CD4-positive, alpha-beta T cell treated with Interleukin-15 for 4 hours (primary cell): ENCODE data around the gene SRC.
"Not testable (repeated sequence)": the region's sequence is repeated elsewhere in the genome, so short reads cannot be mapped to it uniquely, and the experiment has no call there.

Source experiments
- DNase-seq: peaks from one replicate; pipeline ENCODE4 v3.0.0-alpha.2; 2020; ENCODE audit warnings: low spot score

SRC gene

DNA sequence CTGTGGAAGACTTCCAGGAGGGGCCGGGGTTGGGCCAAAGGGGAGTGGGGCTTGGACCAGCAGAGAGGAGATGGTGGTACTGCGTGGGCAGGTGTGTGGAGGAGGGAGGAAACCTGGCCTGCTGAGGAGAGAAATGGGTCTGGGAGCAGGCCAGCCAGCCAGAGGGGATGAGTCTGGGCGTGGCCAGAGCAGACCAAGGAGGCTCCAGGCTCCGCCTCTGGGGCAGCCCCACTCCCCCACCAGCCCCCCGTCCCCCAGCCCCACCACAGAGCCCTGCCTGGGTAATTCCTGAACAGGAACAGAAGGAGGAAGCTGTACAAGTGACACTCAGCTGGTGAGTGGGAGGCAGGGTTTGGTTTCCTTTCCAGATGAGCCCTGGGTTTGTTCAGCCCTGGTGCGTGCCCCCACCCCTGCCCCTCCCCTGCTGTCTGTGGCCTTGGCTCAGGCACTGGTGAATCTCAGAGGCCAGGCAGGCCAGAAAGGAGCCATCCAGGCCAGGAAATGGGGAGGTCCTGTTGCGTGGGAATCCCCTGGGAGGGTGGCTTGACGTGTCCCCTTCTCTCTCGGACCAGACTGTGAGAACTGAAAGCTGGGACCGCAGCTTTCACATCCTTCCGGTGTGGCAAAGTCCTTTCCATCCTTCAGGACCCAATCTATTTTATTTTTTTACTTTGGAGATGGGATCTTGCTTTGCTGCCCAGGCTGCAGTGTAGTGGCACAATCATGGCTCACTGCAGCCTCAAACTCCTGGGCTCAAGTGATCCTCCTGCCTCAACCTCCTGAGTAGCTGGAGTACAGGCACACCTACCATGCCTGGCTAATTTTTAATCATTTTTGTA is 9.4 kb upstream of the SRC start:
- peak; percentile 35 for DNase-seq

DNA sequence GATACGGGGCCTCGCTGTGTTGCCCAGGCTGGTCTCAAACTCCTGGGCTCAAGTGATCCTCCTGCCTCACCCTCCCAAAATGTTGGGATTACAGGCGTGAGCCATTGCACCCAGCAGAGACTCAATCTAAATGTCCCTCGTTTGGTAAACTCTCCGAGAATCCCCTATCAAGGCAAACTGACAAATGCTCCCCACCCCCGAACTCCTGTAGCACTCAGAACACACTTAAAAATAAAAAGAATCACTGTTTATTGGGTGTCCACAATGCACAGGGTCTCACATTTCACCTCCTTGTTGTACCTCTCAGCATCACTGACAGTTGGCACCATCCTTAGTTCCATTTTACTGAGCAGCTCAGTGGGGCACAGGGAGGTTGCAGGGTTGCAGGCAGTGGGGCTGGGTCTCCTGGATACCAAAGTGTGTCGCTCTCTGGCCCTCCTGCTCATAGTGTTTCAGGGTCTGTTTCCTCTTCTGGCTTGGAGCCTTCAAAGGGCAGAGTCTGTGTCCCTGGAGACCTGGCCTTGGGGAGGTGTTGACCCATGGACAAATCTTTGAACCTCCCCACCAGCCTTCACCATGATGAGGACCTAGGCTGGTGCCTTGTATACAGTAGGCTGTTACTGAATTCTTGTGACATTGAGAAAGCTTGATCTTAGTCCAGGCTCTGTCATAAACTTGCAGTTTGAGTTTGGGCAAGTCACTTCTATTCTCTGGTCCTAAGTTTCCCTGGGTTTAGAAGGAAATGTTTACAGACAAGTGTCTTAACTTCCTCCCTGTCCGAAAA is 8.5 kb upstream of the SRC start:
- no peak for DNase-seq

DNA sequence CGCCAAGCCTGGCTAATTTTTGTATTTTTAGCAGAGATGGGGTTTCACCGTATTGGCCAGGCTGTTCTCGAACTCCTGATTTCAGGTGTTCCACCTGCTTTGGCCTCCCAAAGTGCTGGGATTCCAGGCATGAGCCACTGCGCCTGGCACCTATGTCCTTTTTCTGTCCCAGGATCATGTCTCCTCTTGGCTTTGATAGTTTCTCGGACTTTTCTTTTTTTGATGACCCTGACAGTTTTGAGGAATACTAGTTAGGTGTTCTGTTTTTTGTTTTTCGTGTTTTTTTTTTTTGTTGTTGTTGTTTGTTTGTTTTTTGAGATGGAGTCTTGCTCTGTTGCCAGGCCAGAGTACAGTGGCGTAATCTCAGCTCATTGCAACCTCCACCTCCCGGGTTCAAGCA is 7.6 kb upstream of the SRC start:
- DNase-seq = not testable (repeated sequence)

DNA sequence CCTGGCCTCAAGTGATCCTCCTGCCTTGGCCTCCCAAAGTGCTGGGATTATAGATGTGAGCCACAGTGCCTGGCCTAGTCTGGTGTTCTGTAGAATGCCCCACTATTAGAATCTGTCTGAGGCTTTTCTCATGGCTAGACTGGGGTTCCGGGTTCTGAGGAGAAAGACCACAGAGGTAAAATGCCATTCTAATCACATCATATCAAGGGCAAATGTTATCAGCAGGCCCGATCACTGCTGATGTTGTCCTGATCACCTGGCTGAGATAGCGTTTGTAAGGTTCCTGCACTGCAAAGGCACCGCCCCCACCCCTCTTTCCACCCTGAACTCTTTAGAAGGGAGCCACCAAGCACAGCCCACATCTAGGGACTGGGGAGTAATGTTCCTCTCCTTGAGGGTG is 6.7 kb upstream of the SRC start:
- no peak for DNase-seq

DNA sequence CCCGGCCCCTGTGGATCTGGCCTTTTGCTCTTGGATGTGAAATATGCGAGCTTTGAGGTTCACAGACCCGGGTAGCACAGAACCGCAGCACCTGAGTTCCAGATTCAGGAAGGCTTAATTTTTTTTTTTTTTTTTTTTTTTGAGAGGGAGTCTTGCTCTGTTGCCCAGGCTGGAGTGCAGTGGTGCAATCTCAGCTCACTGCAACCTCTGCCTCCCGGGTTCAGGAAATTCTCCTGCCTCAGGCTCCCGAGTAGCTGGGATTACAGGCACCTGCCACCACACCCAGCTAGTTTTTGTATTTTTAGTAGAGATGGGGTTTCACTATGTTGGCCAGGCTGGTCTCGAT is 6.2 kb upstream of the SRC start:
- DNase-seq = not testable (repeated sequence)

DNA sequence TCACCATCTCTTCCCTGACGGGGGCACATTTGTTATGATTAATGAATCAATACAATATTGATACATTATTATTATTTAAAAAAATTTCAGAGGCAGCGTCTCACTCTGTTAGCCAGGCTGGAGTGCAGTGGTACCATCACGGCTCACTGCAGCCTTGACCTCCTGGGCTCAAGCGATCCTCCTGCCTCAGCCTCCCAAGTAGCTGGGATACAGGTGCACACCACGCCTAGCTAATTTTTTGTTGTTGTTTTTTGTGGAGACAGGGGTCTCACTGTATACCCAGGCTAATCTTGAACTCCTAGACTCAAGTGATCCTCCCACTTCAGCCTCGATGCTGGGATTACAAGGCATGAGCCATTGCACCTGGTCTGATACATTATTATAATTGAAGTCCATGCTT is 4.9 kb upstream of the SRC start:
- DNase-seq = no peak

DNA sequence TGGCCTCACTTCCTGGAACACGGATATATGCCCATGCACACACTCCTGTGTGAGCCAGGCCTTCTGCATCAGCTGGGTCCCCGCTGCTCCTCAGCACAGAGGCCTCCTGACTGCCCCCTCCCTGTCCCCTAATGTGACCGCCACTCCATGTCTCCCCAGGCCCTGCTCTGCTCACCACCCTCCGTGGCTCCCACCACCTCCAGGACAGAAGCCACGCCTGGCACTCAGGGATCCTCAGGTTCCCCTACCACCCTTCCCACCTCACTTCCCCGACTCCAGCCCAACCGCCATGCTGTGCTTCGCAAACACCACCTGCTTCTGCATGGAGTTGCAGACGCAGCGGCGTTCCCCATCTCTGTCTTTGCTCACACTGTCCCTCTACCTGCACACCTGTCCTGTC is 4.3 kb upstream of the SRC start:
- no peak for DNase-seq

DNA sequence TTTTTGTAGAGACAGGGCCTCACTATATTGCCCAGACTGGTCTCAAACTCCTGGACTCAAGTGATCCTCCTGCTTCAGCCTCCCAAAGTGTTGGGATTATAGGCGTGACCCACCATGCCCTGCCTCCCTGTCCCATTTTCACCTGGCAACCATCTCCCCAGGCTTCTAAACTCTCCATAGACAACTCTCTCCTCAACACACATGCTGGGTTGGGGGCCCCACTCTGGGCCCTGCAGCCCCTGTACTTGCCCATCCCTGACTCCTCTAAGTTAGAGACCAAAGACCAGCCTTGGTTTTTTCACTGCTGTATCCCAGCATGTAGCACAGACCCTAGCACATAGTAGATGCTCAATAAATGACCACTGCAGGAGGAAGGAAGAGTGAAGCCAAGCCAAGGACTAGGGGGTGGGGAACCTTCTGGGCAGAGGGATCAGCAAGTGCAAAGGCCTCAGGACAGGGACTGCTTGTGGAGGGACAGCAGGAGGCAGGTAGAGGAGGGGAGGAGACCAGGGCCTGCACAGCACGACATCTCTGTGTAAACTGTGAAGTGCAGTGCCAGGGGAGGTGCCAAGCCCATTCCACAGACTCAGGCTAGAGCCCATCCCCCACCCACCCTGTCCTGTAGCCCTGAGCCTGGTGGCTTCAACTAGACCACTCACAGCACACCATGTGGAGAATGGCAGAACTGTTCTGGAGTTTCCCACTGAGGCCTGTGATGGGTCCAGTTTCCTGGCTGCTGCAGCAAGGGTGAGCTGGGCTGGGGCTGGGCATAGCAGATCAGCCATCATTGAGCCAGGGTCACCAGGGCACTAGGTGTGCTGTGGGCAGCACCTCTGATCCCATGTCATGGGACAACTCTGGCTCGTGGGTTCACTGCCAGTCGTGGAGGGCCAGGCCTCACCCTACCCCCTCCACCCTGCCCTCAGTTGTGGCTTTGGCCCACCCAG is 3.4 kb upstream of the SRC start:
- DNase-seq = no peak

DNA sequence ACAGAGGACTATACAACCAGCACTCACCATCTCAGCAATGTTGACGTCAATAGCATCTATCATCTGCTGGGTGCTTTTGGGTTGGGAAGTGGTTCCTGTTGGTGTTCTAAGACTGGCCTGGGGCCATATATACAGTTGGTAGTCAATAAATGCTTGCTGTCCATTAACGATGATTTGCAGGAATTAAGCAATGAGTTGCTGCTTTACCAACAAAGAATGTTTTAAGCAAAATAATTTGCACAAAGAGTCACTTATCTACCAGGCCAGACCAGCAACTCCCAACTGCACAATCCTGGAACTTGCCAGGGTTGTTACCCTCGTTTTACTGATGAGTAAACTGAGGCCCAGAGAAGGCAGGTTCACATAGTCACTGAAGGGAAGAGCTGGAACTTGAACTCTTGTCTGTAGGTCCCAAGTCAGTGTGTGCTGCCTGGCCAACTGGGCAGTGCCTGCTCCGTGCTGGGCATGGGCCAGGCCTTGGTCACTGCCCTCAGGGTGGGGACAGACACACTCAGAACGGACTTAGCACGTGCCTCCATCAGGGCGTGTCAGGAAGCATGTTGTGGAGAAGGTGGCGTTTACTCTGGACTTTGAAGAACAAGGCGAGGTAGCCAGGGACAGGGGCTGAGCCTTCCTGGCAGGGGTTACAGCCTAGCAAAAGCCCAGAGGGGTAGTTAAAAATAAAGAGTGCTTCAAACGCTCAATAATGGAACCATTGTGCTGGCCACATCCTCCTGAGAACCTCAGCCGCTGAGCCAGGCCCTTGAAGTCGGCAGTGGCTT is 2.5 kb upstream of the SRC start:
- no peak for DNase-seq

DNA sequence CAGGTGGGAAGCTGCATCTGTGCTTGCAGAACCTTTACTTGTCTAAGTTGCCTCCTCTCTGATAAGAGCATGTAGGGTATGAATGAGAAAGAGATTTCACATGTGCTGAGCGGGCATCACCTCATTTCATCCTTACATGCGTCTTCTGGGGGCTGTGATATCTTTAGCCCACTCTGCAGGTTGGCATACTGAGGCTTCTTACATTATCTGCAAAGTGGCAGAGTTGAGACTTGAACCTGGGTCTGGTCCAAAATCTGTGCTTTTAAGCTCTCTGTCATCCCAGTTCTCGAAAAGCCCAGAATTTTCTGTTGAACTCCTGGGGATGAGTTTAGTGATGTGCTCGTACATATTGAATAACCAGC is 2.0 kb upstream of the SRC start:
- DNase-seq = no peak

DNA sequence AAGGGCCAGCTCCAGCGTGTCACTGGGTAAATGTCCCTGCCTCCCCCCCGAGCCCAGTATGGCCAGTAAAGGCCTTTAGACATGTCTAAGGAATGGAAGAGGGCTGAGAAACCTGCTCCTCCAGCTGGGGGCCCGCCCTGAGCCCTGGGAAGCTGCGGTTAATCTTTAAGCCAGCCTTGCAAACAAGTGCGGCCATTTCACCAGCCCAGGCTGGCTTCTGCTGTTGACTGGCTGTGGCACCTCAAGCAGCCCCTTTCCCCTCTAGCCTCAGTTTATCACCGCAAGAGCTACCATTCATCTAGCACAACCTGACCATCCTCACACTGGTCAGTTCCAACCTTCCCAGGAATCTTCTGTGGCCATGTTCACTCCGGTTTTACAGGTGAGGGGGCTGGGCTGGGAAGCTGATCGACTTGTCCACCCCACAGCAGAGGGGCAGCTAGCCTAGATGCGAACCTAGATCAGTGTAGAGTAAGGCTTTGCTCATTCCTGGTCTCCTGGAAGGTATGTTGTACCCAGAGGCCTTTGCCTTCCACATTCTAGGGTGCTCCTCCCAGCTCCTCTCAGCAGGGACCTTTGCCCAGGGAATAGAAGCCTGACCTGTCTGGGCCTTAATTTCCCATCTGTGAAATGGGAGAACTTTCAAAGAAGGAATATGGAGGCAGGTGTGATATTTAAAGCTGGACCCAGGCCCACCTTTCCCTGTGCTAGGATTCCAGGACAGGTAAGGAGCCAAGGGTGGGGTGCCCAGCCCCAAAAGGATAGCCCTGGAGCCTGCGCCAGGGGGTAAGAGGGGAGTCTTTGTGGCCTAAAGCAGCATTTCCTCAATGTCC is 1.2 kb upstream of the SRC start:
- no peak for DNase-seq

DNA sequence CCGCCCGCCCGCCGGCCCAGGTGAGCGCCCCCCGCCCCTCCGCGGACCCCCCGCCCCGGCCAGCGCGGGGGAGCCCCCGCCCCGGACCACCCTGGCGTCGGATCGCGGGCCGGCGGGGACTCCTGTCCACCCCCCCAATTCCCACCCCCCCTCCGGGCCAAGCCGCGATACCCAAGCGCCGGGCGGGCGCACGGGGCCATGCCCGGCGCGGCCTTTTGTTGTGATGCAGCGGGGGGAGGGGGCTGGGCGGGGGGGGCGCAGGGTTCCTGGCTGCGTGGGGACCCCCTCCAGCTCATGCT is 245 bp downstream of the SRC start:
- no peak for DNase-seq

DNA sequence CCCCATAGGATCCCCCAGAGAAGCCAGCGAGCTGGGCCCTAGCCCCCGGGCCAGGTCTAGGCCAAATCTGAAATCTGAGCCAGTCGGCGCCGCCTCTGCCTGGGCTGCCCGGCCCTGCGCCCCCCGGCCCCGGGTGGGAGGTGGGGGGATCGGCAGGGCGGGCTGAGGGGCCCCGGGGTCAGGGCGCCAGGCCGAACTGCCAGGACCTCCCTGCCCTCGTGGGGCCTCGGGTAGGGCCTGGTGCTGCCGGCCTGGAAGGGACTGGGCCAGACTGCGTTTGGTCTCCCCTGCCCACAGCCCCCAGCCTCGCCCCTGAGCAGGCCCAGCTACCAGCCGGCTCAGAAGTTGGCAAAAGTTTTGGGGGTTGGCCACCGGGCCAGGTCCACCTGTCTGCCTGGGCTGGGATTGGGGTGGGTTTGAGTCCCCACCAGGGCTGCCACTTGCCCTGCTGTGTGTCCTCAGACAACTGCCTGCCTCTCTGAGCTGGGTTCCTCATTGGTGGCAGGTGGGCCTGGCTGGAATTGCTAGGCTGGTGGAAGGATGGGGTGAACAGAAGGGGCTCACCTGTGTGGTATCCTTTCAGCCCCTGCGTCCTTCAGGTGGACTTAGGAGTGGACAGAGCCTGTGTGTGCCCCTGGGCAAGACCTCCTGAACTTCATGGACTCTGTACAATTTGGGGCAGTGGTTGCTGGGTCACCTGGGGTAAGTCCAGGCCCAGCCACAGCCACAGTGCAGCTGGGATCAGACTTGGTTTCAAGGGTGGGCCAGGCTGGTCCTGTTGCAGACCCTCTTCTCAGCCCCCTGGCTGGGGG is 801 bp downstream of the SRC start:
- DNase-seq = no peak

DNA sequence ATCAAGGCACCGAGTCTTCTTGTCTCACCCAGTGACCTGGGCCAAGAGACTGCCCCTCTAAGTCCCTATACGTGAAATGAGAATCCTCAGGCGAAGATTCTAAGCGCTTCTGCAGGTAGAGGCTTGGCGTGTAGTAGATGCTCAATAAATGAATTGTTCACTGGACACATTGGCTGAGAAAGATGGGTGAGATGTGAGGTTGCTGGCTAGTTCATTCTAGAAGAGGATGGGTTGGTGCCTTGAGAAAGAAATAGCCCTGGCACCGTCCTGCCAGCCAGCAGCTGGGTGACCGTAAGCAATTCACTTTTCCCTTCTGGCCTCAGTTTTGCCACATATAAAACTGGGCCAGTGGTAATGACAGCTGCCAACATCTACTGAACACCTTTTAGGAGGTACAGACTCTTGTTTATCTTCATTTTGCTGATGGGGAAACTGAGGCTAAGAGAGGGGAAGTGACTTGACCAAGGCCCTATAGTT is 1.4 kb downstream of the SRC start:
- no peak for DNase-seq

DNA sequence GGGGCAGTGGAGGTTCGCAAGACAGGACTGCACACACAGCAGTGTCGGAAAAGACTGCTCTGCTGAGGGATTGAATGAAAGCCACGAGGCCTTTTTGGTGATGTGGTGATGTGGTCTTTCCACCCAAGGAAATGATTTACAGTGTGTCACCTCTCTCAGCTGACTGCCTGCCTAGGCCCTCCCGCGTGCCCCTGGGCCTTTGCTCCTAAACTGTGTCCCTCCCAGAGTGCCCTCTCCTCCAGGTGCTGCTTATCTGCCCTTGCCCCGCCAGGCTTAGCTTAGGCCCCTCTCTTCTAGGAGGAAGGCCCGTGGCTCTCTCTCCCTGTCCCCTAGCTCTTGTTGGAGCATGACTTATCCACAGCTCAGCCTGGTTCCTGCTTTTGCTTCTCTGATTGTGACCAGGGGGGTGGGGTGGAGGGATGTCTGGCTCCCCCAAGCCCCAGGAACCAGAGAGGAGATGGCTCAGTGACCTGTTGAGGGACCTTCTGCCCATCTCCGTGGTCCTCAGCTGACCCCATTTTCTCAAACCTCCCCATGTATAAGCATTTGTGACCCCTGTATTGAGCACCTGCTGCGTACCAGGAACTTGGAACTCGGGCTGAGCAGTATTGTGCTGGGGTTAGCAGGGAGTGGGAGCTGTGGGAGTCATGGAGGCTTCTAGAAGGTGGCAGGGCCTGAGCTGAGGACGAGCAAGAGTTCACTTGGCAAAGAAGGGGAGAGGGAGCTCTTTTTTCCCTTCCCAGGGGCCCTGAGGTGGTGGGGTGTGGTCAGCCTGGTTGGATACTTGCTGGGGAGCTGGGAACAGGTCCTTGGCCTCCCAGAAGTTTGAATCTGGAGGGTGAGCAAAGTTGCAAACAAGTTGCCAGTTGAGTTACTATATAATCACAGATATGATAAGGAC is 2.2 kb downstream of the SRC start:
- DNase-seq = no peak

DNA sequence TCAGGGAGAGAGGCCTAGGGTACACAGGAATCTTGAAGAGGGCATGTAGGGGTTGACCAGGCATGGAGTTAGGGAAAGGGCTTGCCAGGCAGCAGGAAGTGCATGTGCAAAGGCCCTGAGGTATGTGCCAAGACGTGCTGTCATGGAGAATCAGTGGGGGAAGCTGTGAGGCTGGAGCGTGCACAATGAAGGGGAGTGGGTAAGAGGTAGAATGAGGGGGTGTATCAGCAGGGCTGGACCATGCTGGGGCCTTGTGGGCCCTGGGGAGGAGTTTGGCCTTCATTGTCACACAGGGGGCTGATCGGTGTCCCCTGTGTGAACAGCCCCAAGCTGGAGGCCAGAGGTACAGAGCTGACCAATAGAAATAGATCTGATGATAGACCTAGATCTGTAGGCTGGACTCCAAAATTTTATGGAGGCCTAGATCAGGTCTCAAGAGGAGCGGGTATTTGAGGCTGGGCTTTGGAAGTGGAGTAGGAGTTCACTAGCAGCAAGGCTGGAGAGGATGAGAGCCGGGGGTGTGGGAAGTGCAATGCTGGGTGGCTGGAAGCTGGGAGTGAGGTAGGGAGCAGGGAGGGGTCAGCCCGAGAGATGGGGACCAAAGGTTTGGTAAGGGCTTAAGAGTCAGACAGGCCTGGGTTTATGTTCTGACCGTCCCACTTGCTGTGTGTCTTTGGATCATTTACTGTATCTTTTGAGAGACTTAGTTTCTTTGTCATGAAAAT is 3.0 kb downstream of the SRC start:
- no peak for DNase-seq

DNA sequence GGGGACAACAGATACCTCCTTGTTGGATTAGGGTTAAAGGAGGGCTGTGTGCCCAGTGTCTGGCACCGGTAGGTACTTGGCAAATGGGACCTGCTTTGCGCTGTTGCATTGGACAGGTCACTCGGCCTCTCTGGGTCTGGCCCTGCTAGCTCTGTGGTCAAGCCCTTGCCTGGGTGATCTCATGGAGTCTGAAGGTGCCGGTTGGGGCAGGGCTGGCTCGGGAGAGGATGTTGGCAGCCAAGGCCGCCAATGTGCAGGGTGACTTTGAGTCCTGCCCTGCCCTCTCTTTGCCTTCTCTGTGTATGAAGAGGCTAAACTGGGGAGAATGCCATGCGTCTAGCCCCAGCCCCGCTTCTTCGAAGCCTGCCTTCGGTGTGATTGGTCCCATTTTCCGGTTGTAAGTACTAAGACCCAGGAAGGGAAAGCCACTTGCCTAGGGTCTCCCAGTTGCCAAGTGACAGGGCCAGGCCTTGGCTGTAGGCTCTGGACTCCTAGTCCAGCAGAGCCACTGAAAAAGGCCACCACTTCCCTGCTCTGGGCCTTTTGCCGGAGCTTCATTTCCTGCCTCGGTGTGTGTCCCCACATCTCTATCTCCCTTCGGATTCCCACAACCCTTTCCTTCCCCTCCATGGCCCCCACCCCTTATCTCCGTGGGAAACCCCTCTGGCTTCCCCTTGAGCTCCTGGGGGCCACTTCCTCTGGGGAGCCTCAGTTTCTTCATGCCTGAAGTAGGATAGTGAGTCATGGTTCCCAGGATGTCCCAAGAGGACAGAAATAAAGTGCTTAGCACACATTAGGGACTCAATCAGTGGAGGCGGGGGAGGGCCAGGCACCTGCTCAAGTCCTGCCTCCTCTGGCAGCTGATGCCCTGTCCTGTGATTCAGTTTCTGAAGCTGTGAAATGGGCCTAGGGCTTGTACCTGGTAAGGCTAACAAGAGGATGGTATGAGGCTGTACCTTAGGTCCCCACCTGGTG is 3.9 kb downstream of the SRC start:
- no peak for DNase-seq
